ENCODE measurements around the gene MRPL2.

Gene MRPL2

DNA sequence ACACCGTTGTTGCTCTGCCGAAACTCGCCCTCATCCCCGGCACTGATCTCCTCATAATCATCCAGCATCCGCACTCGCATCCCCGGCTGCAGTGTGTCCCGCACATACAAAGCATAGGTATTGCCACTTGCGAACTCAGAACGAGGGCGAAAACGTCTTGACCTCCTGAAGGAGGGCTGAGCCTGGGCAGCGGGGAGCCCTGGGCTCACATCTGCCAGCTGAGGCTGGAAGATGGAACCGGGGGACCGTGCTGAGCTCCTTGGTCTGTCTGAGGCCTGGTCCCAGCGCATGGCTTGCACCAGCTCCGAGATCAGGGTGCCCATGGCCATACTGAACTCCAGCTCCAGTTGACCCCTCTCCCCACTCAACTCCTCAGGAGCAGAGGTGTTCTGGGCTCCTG is 8.3 kb downstream of the MRPL2 start:
- peaks cover 13 to 78% of the 10 kb centered on the region in 2 experiments; a peak in 2 of 3 replicates for H3K36me3 ChIP-seq (ENCODE audit: control insufficient read depth in 2 of 2, insufficient read depth in 1 of 2, low read length in 2 of 2)
- TF ChIP-seq ZNF2 (tag by site-specific recombination; IDR thresholded peaks at IDR 0.05): no peak
- TF ChIP-seq ZNF561 (tag by site-specific recombination; IDR thresholded peaks at IDR 0.05; ENCODE audit: borderline replicate concordance): no peak
- no peak for TF ChIP-seq ZBTB21 (tag by site-specific recombination; IDR thresholded peaks at IDR 0.05)
- TF ChIP-seq ZNF660 (tag by site-specific recombination; IDR thresholded peaks at IDR 0.05): no peak
- no peak for TF ChIP-seq ZNF112 (tag by site-specific recombination; IDR thresholded peaks at IDR 0.05)
- no peak for TF ChIP-seq ZNF449 (tag by site-specific recombination; IDR thresholded peaks at IDR 0.05)
- TF ChIP-seq, protein P1, sequence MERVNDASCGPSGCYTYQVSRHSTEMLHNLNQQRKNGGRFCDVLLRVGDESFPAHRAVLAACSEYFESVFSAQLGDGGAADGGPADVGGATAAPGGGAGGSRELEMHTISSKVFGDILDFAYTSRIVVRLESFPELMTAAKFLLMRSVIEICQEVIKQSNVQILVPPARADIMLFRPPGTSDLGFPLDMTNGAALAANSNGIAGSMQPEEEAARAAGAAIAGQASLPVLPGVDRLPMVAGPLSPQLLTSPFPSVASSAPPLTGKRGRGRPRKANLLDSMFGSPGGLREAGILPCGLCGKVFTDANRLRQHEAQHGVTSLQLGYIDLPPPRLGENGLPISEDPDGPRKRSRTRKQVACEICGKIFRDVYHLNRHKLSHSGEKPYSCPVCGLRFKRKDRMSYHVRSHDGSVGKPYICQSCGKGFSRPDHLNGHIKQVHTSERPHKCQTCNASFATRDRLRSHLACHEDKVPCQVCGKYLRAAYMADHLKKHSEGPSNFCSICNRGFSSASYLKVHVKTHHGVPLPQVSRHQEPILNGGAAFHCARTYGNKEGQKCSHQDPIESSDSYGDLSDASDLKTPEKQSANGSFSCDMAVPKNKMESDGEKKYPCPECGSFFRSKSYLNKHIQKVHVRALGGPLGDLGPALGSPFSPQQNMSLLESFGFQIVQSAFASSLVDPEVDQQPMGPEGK (tag by site-specific recombination; IDR thresholded peaks at IDR 0.05): no peak
- no peak for TF ChIP-seq ZNF155 (tag by site-specific recombination; IDR thresholded peaks at IDR 0.05)
- no peak for TF ChIP-seq ZNF184 (tag by site-specific recombination; IDR thresholded peaks at IDR 0.05)
- TF ChIP-seq TRIM28 (IDR thresholded peaks at IDR 0.05; ENCODE audit: borderline replicate concordance, low read length): no peak
- no peak for TF ChIP-seq ZNF701 (tag by site-specific recombination; IDR thresholded peaks at IDR 0.05)
- no peak for TF ChIP-seq ZBTB20 (tag by site-specific recombination; IDR thresholded peaks at IDR 0.05)
- TF ChIP-seq MEIS1 (CRISPR knock-in tag; IDR thresholded peaks at IDR 0.05; ENCODE audit: borderline replicate concordance): no peak
- TF ChIP-seq KLF8 (tag by site-specific recombination; IDR thresholded peaks at IDR 0.05): no peak
- no peak for TF ChIP-seq KLF10 (tag by site-specific recombination; IDR thresholded peaks at IDR 0.05)
- no peak for TF ChIP-seq ZBTB17 (tag by site-specific recombination; IDR thresholded peaks at IDR 0.05)
- no peak for TF ChIP-seq ZNF510 (tag by site-specific recombination; IDR thresholded peaks at IDR 0.05; ENCODE audit: insufficient replicate concordance)
- TF ChIP-seq, protein P2, sequence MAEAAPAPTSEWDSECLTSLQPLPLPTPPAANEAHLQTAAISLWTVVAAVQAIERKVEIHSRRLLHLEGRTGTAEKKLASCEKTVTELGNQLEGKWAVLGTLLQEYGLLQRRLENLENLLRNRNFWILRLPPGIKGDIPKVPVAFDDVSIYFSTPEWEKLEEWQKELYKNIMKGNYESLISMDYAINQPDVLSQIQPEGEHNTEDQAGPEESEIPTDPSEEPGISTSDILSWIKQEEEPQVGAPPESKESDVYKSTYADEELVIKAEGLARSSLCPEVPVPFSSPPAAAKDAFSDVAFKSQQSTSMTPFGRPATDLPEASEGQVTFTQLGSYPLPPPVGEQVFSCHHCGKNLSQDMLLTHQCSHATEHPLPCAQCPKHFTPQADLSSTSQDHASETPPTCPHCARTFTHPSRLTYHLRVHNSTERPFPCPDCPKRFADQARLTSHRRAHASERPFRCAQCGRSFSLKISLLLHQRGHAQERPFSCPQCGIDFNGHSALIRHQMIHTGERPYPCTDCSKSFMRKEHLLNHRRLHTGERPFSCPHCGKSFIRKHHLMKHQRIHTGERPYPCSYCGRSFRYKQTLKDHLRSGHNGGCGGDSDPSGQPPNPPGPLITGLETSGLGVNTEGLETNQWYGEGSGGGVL (tag by site-specific recombination; IDR thresholded peaks at IDR 0.05): no peak
- no peak for TF ChIP-seq ZBTB49 (tag by site-specific recombination; IDR thresholded peaks at IDR 0.05; ENCODE audit: low read depth)
- no peak for TF ChIP-seq ZFP3 (tag by site-specific recombination; IDR thresholded peaks at IDR 0.05; ENCODE audit: low read depth)
- H3K4me3 ChIP-seq (ENCODE audit: low read depth, low read length): no peak overlapping the region
- H3K9me3 ChIP-seq (ENCODE audit: control insufficient read depth, insufficient read depth, low read depth, low read length): no peaks in the 10 kb centered on the region
- ChIA-PET CTCF (interaction anchor here (0.6 to 2.0 kb wide), 3 partner anchors 13 to 93 kb away, joined by 3 to 7 read pairs (median 3); no protein-coding TSS in a partner anchor), POLR2A (interaction anchor here (0.9 to 3.4 kb wide), 5 partner anchors 9 to 37 kb away, joined by 3 to 14 read pairs (median 5); partner anchors contain the start of genes KLC4, KLHDC3, MEA1 and MRPL2)
- peaks cover 4% of the 10 kb centered on the region for H3K4me1 ChIP-seq (ENCODE audit: control insufficient read depth, insufficient read depth, low read length)
- no peak overlapping the region for H3K27ac ChIP-seq (ENCODE audit: extremely low read depth, low read depth, low read length)

Measured in HEK293 (cell line).